Hepatocyte (in vitro differentiated cells): Measurements from ENCODE around the gene SRRM3. TPM values are rescaled to one million over a fixed set of nuclear protein-coding genes. Genes with fewer than 3 reads are reported as not detected.
A peak's percentile ranks its signal among the peaks of the same experiment; 100 is the strongest.

Source experiments
- DNase-seq: peaks from one replicate; pipeline ENCODE4 v3.0.0-alpha.2; 2016; ENCODE audit warnings: low spot score
- H2AFZ ChIP-seq: fragments of 200-600 bp; sonication (generic); 2 replicates; pipeline ENCODE4 v1.6.0; 2016; ENCODE audit warnings: antibody characterized with exemption, mild to moderate bottlenecking
- H3K27ac ChIP-seq: fragments of 200-600 bp; sonication (generic); 2 replicates; pipeline ENCODE4 v1.5.1; 2016; ENCODE audit warnings: mild to moderate bottlenecking
- H3K27me3 ChIP-seq: fragments of 200-600 bp; sonication (generic); 2 replicates; pipeline ENCODE4 v1.6.1; 2016
- H3K36me3 ChIP-seq: fragments of 200-600 bp; sonication (generic); replicated peaks from 2 replicates; pipeline ENCODE4 v1.5.1; 2016; ENCODE audit warnings: low read depth; ENCODE audit not compliant: insufficient read depth
- H3K4me1 ChIP-seq: fragments of 200-600 bp; sonication (generic); 2 replicates; pipeline ENCODE4 v1.5.1; 2016; ENCODE audit warnings: mild to moderate bottlenecking, moderate library complexity; ENCODE audit not compliant: insufficient read depth
- H3K4me2 ChIP-seq: fragments of 200-600 bp; sonication (generic); 2 replicates; pipeline ENCODE4 v1.6.0; 2016
- H3K4me3 ChIP-seq: fragments of 200-600 bp; sonication (generic); 2 replicates; pipeline ENCODE4 v1.5.1; 2016; ENCODE audit warnings: mild to moderate bottlenecking
- H3K79me2 ChIP-seq: fragments of 200-600 bp; sonication (generic); 2 replicates; pipeline ENCODE4 v1.6.0; 2017; ENCODE audit warnings: mild to moderate bottlenecking
- H3K9me2 ChIP-seq: fragments of 200-600 bp; sonication (generic); replicated peaks from 2 replicates; pipeline ENCODE4 v1.6.0; 2017; ENCODE audit warnings: mild to moderate bottlenecking; ENCODE audit not compliant: insufficient read depth
- H3K9me3 ChIP-seq: fragments of 200-600 bp; sonication (generic); 2 replicates; pipeline ENCODE4 v1.5.1; 2016; ENCODE audit warnings: low read depth, mild to moderate bottlenecking
- H4K20me1 ChIP-seq: fragments of 200-600 bp; sonication (generic); 2 replicates; pipeline ENCODE4 v1.6.0; 2016; ENCODE audit warnings: mild to moderate bottlenecking; ENCODE audit not compliant: insufficient read depth, poor library complexity, severe bottlenecking
- CTCF ChIP-seq: fragments of 200-600 bp; sonication (generic); IDR thresholded peaks from 2 replicates; pipeline ENCODE4 v1.5.1; 2016; ENCODE audit warnings: antibody characterized with exemption, mild to moderate bottlenecking; ENCODE audit not compliant: poor library complexity
- EZH2 ChIP-seq: fragments of 200-600 bp; sonication (generic); IDR thresholded peaks from 2 replicates; pipeline ENCODE4 v1.6.1; 2016; ENCODE audit warnings: antibody characterized with exemption, mild to moderate bottlenecking, borderline replicate concordance
- EZH2phosphoT487 ChIP-seq: fragments of 200-600 bp; sonication (generic); IDR thresholded peaks from one replicate; pipeline ENCODE4 v1.6.1; 2018; ENCODE audit warnings: antibody characterized with exemption, mild to moderate bottlenecking, low read depth, moderate library complexity; ENCODE audit not compliant: unreplicated experiment, severe bottlenecking
- WGBS: methylation state at CpG from one replicate; pipeline ENCODE4 v1.1.6; 2016; ENCODE audit warnings: low lambda C conversion rate; ENCODE audit errors: missing lambda C conversion rate; 5-methylcytosine and 5-hydroxymethylcytosine counted together
- polyA plus RNA-seq: library from polyadenylated mRNA; unstranded; fragments of >200 nt; fragmentation: Nextera tagmentation; extraction: Ambion mirVana; gene quantifications from 2 replicates; pipeline ENCODE4 v1.2.1, GENCODE V29; 2016
- total RNA-seq: library from RNA; depleted of rRNA; stranded (reverse); fragments of >200 nt; gene quantifications from 2 replicates; pipeline ENCODE4 v1.2.3, GENCODE V29; 2014

Gene SRRM3
- total and polyA plus RNA-seq, 2 experiments from 2014 or later: 1.5 to 2.3 TPM

GRCh38 chr7:76267107-76267893 lies 65.6 kb downstream of the SRRM3 start:
- H3K9me3 ChIP-seq: no peaks in the 10 kb centered on the region
- peaks cover 5% of the 10 kb centered on the region for H3K4me1 ChIP-seq
- no peaks in the 10 kb centered on the region for H3K36me3 ChIP-seq
- TF ChIP-seq EZH2phosphoT487: no peak
- TF ChIP-seq EZH2: peak; percentile 100
- TF ChIP-seq CTCF: no peak
- H3K4me3 ChIP-seq: peak overlapping the region; percentile 39
- no peak overlapping the region for H3K27ac ChIP-seq
- no peaks in the 10 kb centered on the region for H4K20me1 ChIP-seq
- H3K79me2 ChIP-seq: no peaks in the 10 kb centered on the region
- H3K4me2 ChIP-seq: peak overlapping the region; percentile 82
- WGBS: 3% methylated on average over 43 of the region's 68 CpGs
- DNase-seq: no peak
- H3K27me3 ChIP-seq: peaks cover 41% of the 10 kb centered on the region
- no peaks in the 10 kb centered on the region for H3K9me2 ChIP-seq
- H2AFZ ChIP-seq: peak overlapping the region; percentile 45

GRCh38 chr7:76267894-76268183 lies 66.1 kb downstream of the SRRM3 start:
- Histone ChIP-seq H3K36me3 (no peaks in the 10 kb centered on the region), H3K79me2 (no peaks in the 10 kb centered on the region), H3K27ac (no peak overlapping the region), H3K4me1 (peaks cover 5% of the 10 kb centered on the region), H3K4me2 (no peak overlapping the region), H4K20me1 (no peaks in the 10 kb centered on the region), H2AFZ (no peak overlapping the region), H3K4me3 (no peak overlapping the region), H3K27me3 (peaks cover 47% of the 10 kb centered on the region), H3K9me3 (no peaks in the 10 kb centered on the region), H3K9me2 (no peaks in the 10 kb centered on the region)
- no peak for TF ChIP-seq CTCF
- no peak for TF ChIP-seq EZH2phosphoT487
- TF ChIP-seq EZH2: no peak
- DNase-seq: no peak
- WGBS: 33% methylated on average over 4 of the region's 4 CpGs

- no peak overlapping the region for H3K4me3 ChIP-seq
- H3K4me1 ChIP-seq: peaks cover 5% of the 10 kb centered on the region
- no peak for DNase-seq
- no peaks in the 10 kb centered on the region for H3K9me3 ChIP-seq
- no peak overlapping the region for H2AFZ ChIP-seq
- no peaks in the 10 kb centered on the region for H3K79me2 ChIP-seq
- H3K4me2 ChIP-seq: no peak overlapping the region
- no peaks in the 10 kb centered on the region for H3K9me2 ChIP-seq
- H3K36me3 ChIP-seq: no peaks in the 10 kb centered on the region
- no peak overlapping the region for H3K27ac ChIP-seq
- H3K27me3 ChIP-seq: peaks cover 52% of the 10 kb centered on the region
- 62% methylated on average over 4 of the region's 5 CpGs for WGBS
- no peaks in the 10 kb centered on the region for H4K20me1 ChIP-seq
- TF ChIP-seq EZH2: no peak
- no peak for TF ChIP-seq EZH2phosphoT487
- TF ChIP-seq CTCF: no peak
Measured at GRCh38 chr7:76268376-76268775, 66.7 kb downstream of the SRRM3 start.
